NCI-H2171 treated with DMSO at 0.1 percent for 48 hours (cell line): ENCODE results near the gene FAM114A1.
"Not testable (repeated sequence)": the region's sequence is repeated elsewhere in the genome, so short reads cannot be mapped to it uniquely, and the experiment has no call there.

Experiments used
- DNase-seq: peaks from one replicate; lab custom pipeline; 2025; lab: John Stamatoyannopoulos, UW

FAM114A1 gene

GRCh38 chr4:38935391-38936073 is 67.9 kb downstream of the FAM114A1 start:
- DNase-seq = no peak

GRCh38 chr4:38939165-38939564 is 71.6 kb downstream of the FAM114A1 start:
- no peak for DNase-seq

- no peak for DNase-seq
Measured at GRCh38 chr4:38940476-38940875, 72.9 kb downstream of the FAM114A1 start.

- not testable (repeated sequence) for DNase-seq
Measured at GRCh38 chr4:38941906-38942305, 74.3 kb downstream of the FAM114A1 start.

- DNase-seq = peak; percentile 43
Measured at GRCh38 chr4:38943343-38943742, 75.7 kb downstream of the FAM114A1 start.

GRCh38 chr4:38944440-38944839 is 76.8 kb downstream of the FAM114A1 start:
- no peak for DNase-seq

GRCh38 chr4:38946919-38947318 is 79.3 kb downstream of the FAM114A1 start:
- DNase-seq = no peak

- DNase-seq = no peak
Measured at GRCh38 chr4:38948551-38948950, 80.9 kb downstream of the FAM114A1 start.

- no peak for DNase-seq
Measured at GRCh38 chr4:38949411-38950051, 81.9 kb downstream of the FAM114A1 start.

- DNase-seq = no peak
Measured at GRCh38 chr4:38950159-38950558, 82.6 kb downstream of the FAM114A1 start.

- no peak for DNase-seq
Measured at GRCh38 chr4:38950734-38951133, 83.1 kb downstream of the FAM114A1 start.

- no peak for DNase-seq
Measured at GRCh38 chr4:38951598-38951997, 84.0 kb downstream of the FAM114A1 start.

GRCh38 chr4:38952017-38952416 is 84.4 kb downstream of the FAM114A1 start:
- no peak for DNase-seq

- DNase-seq = no peak
Measured at GRCh38 chr4:38954727-38955126, 87.1 kb downstream of the FAM114A1 start.

GRCh38 chr4:38955957-38956356 is 88.4 kb downstream of the FAM114A1 start:
- no peak for DNase-seq

GRCh38 chr4:38957261-38957815 is 89.7 kb downstream of the FAM114A1 start:
- no peak for DNase-seq

- DNase-seq = no peak
Measured at GRCh38 chr4:38957893-38958292, 90.3 kb downstream of the FAM114A1 start.

GRCh38 chr4:38958453-38959190 is 91.0 kb downstream of the FAM114A1 start:
- DNase-seq = no peak

- DNase-seq = not testable (repeated sequence)
Measured at GRCh38 chr4:38959248-38959647, 91.6 kb downstream of the FAM114A1 start.

- DNase-seq = no peak
Measured at GRCh38 chr4:38964942-38965775, 97.6 kb downstream of the FAM114A1 start.

- no peak for DNase-seq
Measured at GRCh38 chr4:38965866-38966265, 98.3 kb downstream of the FAM114A1 start.
